GM18508 (cell line): ENCODE data around the gene TNFAIP8L1.
"Not testable (repeated sequence)": the region's sequence is repeated elsewhere in the genome, so short reads cannot be mapped to it uniquely, and the experiment has no call there.

ENCODE experiments used
- ATAC-seq: cut with Tn5 transposase; IDR thresholded peaks from one replicate; pipeline ENCODE4 v1.9.1; 2021; ENCODE audit warnings: moderate number of reproducible peaks; ENCODE audit not compliant: insufficient read depth, unreplicated experiment

TNFAIP8L1 gene

DNA sequence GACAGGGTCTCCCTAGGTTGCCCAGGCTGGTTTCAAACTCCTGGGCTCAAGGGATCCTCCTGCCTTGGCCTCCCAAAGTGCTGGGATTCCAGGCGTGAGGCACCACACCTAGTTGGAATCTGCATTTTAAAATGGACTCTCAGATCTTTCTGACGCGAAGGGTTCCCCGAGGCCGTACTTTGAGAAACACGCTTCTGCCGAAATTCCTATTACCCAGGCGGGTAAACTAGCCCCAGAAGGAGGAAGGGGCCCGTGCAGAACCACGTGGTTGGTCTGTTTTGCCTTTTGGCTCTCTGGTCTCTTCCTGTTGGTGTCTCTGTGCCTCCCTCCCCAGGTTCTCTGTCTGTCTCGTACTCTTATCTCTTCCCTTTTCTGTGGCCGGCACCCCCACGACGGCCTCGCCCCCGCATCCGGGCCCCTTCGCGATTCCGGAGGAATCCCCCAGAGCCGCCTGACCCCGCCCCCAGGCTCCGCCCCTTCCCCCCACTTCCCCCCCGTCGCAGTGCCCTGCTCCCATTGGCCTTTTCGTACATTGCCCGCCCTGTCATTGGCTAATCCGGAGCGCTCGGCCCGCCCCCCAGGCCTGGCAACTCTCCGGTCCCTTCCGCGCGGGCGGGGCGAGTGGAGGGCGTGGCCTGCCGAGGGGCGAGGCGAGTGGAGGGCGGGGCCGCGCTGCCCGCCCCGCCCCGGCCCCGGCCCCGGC lies at the start of gene TNFAIP8L1:
TSS of gene TNFAIP8L1 (plus strand) at position 689 of the 703 bp plus-strand sequence. CDS start 12,354 bp downstream, outside the sequence.
- ATAC-seq: peak; percentile 50

DNA sequence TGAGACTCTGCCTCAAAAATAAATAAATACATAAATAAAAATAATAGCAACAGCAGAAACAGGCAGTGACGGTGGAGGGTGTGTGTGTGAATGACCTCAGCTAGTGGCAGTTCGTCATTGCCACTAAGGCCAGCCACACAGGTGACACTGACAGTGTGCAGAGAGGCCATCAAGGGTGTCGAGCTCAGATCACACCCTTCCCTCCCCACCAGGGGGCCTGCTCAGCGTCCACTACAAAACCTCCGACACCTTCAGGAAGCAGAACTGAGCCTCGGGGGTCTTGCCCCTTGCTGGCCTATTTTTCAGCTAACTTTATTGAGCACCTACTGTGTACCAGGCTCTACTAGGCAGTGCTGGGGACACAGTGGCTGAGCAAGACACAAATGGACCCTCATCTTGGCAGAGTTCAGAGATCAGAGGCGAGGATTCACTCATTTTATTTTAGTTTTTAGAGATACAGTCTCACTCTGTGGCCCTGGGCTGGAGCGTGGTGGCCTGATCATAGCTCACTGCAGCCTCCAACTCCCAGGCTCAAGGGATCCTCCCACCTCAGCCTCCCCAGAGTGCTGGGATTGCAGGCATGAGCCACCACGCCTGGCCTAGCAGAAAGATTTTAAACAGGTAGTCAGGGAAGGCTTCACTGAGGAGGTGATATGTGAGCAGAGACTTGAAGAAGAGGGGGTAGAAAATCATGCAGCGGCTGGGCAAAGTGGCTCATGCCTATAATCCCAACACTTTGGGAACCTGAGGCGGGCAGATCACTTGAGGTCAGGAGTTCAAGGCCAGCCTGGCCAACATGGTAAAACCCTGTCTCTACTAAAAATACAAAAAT lies 49.5 kb upstream of the TNFAIP8L1 start:
- no peak for ATAC-seq

DNA sequence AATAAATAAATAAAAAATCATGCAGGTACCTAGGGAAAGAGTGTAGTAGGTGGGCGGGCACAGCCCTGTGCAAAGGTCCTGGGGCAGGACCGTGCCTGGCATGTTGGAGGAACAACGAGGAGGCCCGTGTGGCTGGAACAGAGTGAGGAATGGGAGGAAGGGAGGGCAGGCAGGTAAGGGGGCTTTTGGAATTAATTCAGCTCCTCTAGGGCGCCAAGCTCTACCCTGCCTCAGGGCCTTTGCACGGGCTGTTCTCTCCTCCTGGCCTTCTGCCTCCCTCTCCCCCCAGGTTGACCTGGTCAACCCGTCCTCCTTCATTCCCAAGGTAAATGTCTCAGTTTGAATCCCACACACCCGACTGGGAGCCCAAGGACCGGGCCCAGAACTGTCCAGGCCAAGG lies 48.8 kb upstream of the TNFAIP8L1 start:
- ATAC-seq: no peak

DNA sequence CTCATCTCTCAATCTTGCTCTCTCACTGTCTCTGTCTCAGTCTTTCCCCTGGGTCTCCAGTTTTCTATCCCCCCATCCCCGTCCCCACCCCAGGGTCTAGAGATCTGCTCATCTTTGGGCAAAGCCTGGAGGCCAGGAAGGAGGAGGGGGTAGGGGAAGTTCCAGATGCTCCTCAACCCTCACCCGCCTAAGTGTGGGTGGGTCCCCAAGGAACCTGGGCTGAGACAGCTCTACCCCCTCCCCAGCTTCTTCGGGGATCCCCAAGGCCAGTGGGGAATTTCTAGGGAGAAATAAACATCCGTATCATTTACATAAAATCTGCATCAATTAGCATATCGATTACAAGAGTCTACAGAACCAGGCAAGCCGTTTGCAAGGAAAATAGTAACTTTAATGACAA lies 48.0 kb upstream of the TNFAIP8L1 start:
- ATAC-seq: no peak

DNA sequence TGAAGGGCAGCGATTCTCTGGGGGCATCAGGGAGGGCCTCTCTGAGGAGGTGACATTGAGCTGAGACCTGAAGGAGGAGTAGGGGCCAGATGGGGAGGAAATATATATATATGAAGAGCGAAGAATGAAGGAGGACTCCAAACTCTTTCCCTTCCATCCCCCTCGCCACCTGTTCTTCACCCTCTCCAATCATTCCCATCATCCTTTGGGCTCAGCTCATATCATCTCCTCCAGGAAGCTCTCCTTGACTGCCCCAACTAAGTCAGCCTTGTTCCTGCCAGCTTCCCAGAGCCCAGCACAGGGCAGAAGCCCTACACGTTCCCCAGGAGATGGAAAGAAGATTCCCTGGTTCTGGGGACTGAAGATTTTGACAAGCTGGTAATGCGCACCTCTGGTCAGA lies 46.9 kb upstream of the TNFAIP8L1 start:
- ATAC-seq: no peak

DNA sequence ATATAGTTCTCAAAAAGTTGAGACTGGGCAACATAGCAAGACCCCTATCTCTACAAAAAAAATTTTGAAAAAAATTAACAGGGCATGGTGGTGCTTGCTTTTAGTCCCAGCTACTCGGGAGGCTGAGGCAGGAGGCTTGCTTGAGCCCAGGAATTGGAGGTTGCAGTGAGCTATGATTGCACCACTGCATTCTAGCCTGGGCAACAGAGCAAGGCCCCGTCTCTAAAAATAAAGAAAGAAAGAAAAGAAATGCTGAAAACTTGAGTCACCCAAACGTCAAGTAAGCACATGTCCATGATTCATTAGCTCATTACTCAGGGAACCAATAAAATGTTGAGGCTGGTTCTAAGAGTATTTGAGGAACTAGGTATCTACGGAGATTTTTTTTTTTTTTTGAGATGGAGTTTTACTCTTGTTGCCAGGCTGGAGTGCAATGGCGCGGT lies 45.9 kb upstream of the TNFAIP8L1 start:
- ATAC-seq: no peak

DNA sequence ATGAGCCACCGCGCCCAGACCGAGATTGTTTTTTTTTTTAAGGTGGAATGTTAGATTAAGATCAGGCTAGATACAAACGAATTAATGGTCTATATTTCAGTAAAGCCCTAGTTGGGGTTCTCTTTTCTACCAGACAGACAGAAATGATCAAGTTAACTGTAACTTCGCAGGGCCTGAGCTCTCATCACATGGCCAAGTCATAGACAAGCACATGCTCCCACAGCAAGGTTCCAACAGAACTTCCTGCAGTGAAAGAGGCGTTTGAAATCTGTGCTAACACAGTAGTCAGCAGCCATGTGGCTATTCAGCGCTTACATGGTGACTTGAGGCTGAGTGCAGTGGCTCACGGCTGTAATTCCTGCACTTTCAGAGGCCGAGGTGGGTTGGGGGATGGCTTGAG lies 45.1 kb upstream of the TNFAIP8L1 start:
- ATAC-seq: no peak

DNA sequence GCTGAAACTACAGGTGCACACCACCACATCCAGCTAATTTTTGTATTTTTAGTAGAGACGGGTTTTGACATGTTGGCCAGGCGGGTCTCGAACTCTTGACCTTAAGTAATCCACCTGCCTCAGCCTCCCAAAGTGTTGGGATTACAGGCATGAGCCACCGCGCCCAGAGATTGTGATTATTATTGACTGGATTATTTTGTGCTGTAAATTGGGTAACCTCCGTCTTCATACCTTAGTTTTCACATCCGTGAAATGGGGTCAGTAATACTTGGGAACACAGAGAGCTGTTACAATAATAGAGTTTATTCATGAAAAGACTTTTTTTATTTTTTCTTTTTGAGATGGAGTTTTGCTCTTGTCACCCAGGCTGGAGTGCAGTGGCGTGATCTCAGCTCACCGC lies 44.2 kb upstream of the TNFAIP8L1 start:
- not testable (repeated sequence) for ATAC-seq

DNA sequence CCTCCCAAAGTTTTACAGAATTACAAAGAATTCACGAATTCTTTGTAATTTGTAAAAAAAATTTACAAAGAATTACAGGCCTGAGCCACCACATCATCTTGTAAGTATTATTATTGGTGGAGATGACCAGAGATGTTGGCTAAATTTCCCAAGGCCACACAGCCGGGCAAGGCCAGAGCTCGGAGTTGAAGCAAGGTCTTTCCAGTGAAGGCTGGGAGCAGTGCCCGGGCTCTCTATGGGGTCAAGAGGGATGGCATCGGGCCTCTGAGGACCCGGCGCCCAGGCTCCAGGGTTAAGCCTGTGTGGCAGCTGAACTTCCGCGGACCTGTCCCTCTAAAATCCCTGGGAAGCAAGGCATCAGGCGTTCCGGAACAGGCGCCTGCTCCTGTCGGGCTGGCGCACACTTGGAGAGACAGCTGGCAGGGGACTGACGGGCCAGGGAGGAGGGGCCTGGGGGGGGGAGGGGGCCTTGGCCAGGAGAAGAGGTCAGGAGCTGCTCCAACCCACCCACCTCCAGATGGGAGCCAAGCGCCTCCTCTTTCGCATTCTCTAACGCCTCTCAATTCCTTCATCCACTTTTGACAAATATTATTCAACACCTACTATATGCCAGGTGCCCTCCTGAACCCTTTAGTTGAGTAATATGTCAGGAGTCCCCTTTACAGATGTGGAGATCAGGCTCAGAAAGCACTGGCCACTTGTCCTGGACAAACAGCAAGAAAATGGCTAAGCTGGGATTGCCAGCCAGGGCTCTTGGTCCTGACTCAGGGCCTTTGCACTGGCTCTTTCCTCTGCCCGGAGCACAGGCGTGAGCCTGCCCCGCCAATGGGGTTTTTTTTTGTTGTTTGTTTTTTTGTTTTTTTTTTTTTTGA lies 43.0 kb upstream of the TNFAIP8L1 start:
- ATAC-seq: no peak

DNA sequence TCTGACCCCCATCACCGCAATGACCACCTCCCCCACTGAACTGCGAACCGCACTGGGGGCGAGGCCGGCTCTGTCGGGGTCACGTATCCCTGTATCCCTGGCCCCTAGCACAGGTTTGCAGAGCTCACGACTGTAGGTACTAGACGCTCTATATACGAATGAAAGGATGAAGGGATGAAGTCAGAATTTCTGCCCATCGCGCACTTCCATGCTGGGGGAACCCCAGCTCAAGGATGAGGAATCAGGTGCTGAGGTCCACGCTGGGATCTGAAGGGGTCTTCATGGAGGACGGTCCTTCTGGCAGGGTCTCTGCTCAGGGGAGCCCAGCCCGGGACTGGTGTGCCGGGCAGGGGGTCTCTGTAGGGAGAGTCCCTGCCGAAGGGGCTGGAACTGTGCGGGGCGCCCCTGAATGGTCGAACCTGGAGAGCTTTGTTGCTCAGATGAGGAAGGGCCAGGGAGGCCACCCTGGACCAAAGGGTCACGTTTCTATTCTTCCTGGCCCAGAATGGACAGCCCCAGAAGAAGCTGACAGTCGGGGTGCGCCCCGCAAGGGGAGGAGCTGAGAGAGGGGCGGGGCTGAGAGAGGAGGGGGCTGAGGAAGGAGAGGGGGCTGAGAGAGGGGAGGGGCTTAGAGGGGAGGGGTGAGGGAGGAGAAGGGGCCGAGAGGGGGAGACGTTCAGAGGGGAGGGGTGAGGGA lies 41.9 kb upstream of the TNFAIP8L1 start:
- no peak for ATAC-seq

DNA sequence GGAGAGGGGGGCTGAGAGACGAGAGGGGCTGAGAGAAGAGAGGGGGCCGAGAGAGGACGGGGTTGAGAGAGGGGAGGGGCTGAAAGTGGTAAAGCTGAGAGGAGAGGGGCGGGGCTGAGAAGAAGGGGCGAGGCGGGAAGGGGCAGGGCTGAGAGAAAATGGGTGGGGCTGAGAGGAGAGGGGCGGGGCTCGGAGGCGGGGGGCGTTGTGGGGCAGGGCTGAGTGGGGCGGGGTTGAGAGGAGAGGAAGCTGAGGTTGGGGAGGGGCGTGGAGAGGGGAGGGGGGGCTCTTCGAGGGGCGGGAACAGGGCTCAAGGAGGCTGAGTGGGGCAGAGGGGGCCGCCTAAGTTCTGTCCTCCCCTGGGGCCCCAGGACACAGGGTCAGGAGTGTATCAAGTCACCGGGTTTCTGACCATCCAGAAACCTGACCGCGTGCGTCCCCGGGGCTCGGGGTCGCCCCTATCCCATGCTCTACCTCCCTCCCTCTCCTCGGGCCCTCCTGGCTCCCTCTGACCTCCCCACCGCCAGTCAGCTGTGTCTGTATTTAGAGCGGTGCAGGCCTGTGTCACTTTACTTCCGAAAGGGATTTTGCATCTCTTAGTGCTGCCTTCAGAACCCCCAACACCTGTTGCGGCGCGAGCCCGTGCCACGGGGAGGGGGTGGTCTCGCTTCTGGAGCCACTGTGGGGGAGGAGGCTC lies 41.2 kb upstream of the TNFAIP8L1 start:
- no peak for ATAC-seq

DNA sequence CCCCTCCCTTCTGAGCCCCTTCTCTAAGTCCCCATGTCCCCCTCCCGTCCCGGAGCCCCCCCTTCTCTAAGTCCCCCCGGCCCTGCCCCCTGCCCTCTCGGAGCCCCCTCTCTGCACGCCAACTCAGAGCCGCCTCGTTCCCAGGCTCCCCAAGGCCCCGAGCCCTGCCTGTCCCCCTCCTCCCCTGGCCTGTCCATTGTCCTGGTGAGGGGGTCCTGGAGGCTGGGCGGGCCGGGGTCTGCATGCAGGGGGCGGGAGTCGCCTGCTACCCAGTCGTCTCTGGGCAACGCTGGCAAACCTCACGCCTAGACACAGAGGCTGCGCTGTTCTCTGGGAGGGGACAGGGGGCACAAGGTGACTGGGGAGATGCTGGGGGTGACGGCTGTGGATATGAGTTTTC lies 40.6 kb upstream of the TNFAIP8L1 start:
- no peak for ATAC-seq

DNA sequence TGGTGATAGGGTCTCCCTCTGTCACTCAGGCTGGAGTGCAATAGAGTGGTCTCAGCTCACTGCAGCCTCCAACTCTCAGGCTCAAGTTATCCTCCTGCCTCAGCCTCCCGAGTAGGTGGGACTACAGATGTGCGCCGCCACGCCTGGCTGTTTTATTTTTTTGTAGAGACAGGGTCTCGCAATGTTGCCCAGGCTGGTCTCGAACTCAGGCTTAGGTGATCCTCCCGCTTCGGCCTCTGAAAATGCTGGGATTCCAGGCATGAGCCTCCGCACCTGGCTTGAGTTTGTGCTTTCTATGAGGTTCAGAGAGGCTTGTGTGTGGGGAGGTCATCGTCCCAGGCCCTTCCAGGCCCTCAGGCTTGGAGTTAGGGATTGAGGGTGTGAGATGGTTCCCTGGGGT lies 39.2 kb upstream of the TNFAIP8L1 start:
- ATAC-seq: no peak

DNA sequence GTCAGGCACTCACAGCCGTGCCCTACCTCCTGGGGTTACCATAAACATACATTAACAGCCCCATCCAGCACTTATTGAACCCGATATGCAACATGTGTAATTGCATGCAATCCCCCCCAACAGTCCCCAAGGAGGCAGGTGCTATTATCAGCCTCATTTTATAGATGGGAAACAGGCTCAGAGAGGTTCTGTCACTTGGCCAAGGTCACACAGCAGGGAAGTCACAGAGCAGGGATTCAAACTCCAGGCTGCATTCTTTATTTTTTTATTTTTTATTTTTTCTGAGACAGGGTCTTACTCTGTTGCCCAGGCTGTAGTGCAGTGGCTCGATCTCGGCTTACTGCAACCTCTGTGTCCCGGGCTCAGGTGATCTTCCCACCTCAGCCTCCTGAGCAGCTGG lies 38.4 kb upstream of the TNFAIP8L1 start:
- no peak for ATAC-seq

DNA sequence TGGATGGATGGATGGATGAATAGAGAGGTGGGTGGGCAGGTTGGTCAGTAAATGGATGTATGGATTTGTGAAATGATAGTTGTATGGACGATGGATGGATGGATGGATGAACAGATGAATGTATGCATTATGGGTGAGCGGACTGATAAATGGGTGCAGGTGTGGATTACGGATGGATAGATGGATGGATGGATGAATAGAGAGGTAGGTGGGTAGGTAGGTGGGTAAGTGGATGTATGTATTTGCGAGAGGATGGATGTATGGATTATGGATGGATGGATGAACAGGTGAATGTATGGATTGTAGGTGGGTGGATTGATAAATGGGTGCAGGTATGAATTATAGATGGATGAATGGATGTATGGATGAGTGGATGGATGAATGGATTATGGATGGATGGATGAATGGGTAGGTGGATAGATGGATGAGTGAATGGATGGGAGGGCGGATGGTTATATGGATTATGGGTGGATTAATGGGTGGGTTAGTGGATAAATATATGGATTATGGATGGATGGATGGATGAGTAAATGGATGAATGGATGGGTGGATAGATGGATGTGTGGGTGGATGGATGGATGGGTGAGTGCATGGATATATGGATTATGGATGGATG lies 37.0 kb upstream of the TNFAIP8L1 start:
- ATAC-seq: no peak

DNA sequence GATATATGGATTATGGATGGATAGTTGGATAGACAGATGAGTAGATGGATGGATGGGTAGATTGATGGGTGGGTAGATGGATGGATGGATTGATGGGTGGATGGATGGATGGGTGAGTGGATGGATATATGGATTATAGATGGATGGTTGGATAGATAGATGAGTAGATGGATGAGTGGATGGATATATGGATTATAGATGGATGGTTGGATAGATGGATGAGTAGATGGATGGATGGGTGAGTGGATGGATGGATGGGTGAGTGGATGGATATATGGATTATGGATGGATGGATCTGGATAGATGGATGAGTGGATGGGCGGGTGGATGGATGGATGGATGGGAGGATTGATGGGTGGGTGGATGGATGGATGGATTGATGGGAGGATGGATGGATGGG lies 36.4 kb upstream of the TNFAIP8L1 start:
- no peak for ATAC-seq

DNA sequence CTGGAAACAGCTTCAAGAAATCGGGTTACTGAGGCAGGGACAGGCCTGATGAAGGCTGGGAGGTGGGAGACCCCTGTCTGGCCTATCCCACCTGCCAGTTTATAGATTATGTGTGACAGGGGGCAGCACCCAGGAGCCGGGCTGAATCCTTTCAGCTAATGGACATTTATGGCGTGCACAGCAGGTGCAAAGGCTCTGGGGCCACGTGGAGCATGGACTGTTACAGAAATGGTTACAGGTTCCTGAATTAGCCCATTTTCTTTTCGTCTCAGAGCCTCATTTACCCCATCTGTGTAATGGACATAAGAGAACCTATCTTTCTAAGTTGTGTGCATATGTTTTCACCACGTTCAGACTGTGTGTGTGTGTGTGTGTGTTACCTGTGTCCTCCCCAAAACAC lies 34.4 kb upstream of the TNFAIP8L1 start:
- no peak for ATAC-seq

DNA sequence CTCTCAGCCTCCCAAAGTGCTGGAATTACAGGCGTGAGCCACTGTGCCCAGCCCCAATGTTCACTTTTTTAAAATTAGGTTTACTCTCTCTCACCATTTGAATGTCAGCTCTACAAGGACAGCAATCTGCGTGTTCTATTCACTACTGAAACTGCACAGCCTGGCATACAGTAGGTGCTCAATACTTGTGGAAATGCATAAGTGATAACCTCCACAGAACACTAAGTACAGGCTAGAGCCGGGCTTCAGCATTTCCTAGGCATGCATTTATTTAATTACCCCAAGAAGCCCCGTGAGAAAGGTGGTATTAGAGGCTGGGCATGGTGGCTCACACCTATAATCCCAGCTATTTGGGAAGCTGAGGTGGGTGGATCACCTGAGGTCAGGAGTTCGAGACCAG lies 33.1 kb upstream of the TNFAIP8L1 start:
- ATAC-seq: no peak
